ENCODE results near the gene CD99L2.

The CD99L2 gene

DNA sequence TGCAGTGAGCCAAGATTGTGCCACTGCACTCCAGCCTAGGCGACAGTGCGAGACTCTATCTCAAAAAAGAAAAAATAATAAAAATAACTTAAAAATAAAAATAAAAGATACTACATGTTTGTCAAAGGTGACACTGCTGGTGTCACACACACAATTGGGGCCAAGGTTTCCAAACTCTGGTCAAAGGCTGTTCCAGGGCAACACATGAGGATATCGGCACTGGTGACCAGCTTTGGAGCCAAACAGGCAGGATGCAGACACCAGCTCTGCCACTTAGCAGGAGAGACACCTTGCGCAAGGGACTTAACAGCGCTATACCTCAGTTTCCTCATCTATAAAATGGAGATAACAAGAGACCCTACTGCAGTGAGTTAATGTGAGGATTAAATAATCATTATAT lies 52.3 kb downstream of the CD99L2 start:
- Histone ChIP-seq H4K8ac (ENCODE audit: low read length) (no peak overlapping the region), H3K36me3 (ENCODE audit: control insufficient read depth in 1 of 2, insufficient read depth in 2 of 2, low read depth in 1 of 2, low read length in 2 of 2) (no peaks in the 10 kb centered on the region), H2BK15ac (ENCODE audit: low read depth, poor library complexity, severe bottlenecking) (no peak overlapping the region), H3K18ac (ENCODE audit: low read depth in 1 of 2, low read length in 2 of 2) (no peak overlapping the region), H2BK5ac (ENCODE audit: low read depth, low read length, poor library complexity, severe bottlenecking) (no peak overlapping the region), H2BK12ac (ENCODE audit: low read length in 2 of 2) (no peak overlapping the region), H2BK120ac (ENCODE audit: low read depth, low read length) (no peak overlapping the region), H3K27ac (ENCODE audit: low read length, poor library complexity, severe bottlenecking) (no peak overlapping the region), H4K91ac (ENCODE audit: low read length) (no peak overlapping the region), H3K23ac (ENCODE audit: low read length in 2 of 2) (no peak overlapping the region), H3K14ac (ENCODE audit: low read length in 2 of 2) (no peak overlapping the region), H3K4me2 (ENCODE audit: low read length, poor library complexity, severe bottlenecking) (no peak overlapping the region), H3K27me3 (ENCODE audit: control insufficient read depth in 1 of 2, insufficient read depth in 1 of 2, low read length in 2 of 2) (no peaks in the 10 kb centered on the region), H2AFZ (ENCODE audit: low read depth, low read length) (no peak overlapping the region), H3K4ac (ENCODE audit: low read depth in 1 of 2, low read length in 2 of 2) (no peak overlapping the region), H3K9ac (ENCODE audit: low read length) (no peak overlapping the region), H3K4me3 (ENCODE audit: insufficient read depth in 1 of 2, low read depth in 1 of 2, low read length in 2 of 2) (no peak overlapping the region), H3K9me3 (ENCODE audit: control insufficient read depth, low read length) (no peaks in the 10 kb centered on the region), H3K79me1 (replicated peaks; ENCODE audit: low read length, poor library complexity, severe bottlenecking) (peaks cover 8% of the 10 kb centered on the region), H3K4me1 (ENCODE audit: control insufficient read depth, insufficient read depth, low read depth, low read length) (peaks cover 9% of the 10 kb centered on the region), H2AK5ac (ENCODE audit: low read length, severe bottlenecking) (no peak overlapping the region)
- DNase-seq, result no peak
- WGBS, result 100% methylated on average over 1 of the region's 5 CpGs

- Histone ChIP-seq H2BK12ac (ENCODE audit: low read length in 2 of 2) (no peak overlapping the region), H3K4me2 (ENCODE audit: low read length, poor library complexity, severe bottlenecking) (no peak overlapping the region), H3K27ac (ENCODE audit: low read length, poor library complexity, severe bottlenecking) (no peak overlapping the region), H3K14ac (ENCODE audit: low read length in 2 of 2) (no peak overlapping the region), H2BK5ac (ENCODE audit: low read depth, low read length, poor library complexity, severe bottlenecking) (no peak overlapping the region), H2BK120ac (ENCODE audit: low read depth, low read length) (no peak overlapping the region), H3K18ac (ENCODE audit: low read depth in 1 of 2, low read length in 2 of 2) (no peak overlapping the region), H4K8ac (ENCODE audit: low read length) (no peak overlapping the region), H2AK5ac (ENCODE audit: low read length, severe bottlenecking) (no peak overlapping the region), H2AFZ (ENCODE audit: low read depth, low read length) (no peak overlapping the region), H3K9ac (ENCODE audit: low read length) (no peak overlapping the region), H3K23ac (ENCODE audit: low read length in 2 of 2) (no peak overlapping the region), H4K91ac (ENCODE audit: low read length) (no peak overlapping the region), H3K9me3 (ENCODE audit: control insufficient read depth, low read length) (no peaks in the 10 kb centered on the region), H2BK15ac (ENCODE audit: low read depth, poor library complexity, severe bottlenecking) (no peak overlapping the region), H3K79me1 (replicated peaks; ENCODE audit: low read length, poor library complexity, severe bottlenecking) (peaks cover 7% of the 10 kb centered on the region), H3K27me3 (ENCODE audit: control insufficient read depth in 1 of 2, insufficient read depth in 1 of 2, low read length in 2 of 2) (no peaks in the 10 kb centered on the region), H3K4ac (ENCODE audit: low read depth in 1 of 2, low read length in 2 of 2) (no peak overlapping the region), H3K36me3 (ENCODE audit: control insufficient read depth in 1 of 2, insufficient read depth in 2 of 2, low read depth in 1 of 2, low read length in 2 of 2) (no peaks in the 10 kb centered on the region), H3K4me1 (ENCODE audit: control insufficient read depth, insufficient read depth, low read depth, low read length) (peaks cover 7% of the 10 kb centered on the region), H3K4me3 (ENCODE audit: insufficient read depth in 1 of 2, low read depth in 1 of 2, low read length in 2 of 2) (no peak overlapping the region)
- no peak for DNase-seq
- WGBS, result 78% methylated on average over 3 of the region's 3 CpGs
Measured at GRCh38 chrX:150845091-150845490, 53.4 kb downstream of the CD99L2 start.

GRCh38 chrX:150844016-150844415 lies 54.5 kb downstream of the CD99L2 start:
- H4K8ac ChIP-seq (ENCODE audit: low read length), result no peak overlapping the region
- H4K91ac ChIP-seq (ENCODE audit: low read length), result no peak overlapping the region
- H3K14ac ChIP-seq (ENCODE audit: low read length in 2 of 2), result no peak overlapping the region
- no peaks in the 10 kb centered on the region for H3K36me3 ChIP-seq (ENCODE audit: control insufficient read depth in 1 of 2, insufficient read depth in 2 of 2, low read depth in 1 of 2, low read length in 2 of 2)
- H2BK120ac ChIP-seq (ENCODE audit: low read depth, low read length), result no peak overlapping the region
- no peak overlapping the region for H3K4me2 ChIP-seq (ENCODE audit: low read length, poor library complexity, severe bottlenecking)
- no peak overlapping the region for H2BK5ac ChIP-seq (ENCODE audit: low read depth, low read length, poor library complexity, severe bottlenecking)
- H2BK15ac ChIP-seq (ENCODE audit: low read depth, poor library complexity, severe bottlenecking), result no peak overlapping the region
- peaks cover 6% of the 10 kb centered on the region for H3K4me1 ChIP-seq (ENCODE audit: control insufficient read depth, insufficient read depth, low read depth, low read length)
- no peak for DNase-seq
- H2AK5ac ChIP-seq (ENCODE audit: low read length, severe bottlenecking), result no peak overlapping the region
- no peaks in the 10 kb centered on the region for H3K9me3 ChIP-seq (ENCODE audit: control insufficient read depth, low read length)
- no peak overlapping the region for H3K9ac ChIP-seq (ENCODE audit: low read length)
- H3K27ac ChIP-seq (ENCODE audit: low read length, poor library complexity, severe bottlenecking), result no peak overlapping the region
- H3K23ac ChIP-seq (ENCODE audit: low read length in 2 of 2), result no peak overlapping the region
- H3K4me3 ChIP-seq (ENCODE audit: insufficient read depth in 1 of 2, low read depth in 1 of 2, low read length in 2 of 2), result no peak overlapping the region
- H3K4ac ChIP-seq (ENCODE audit: low read depth in 1 of 2, low read length in 2 of 2), result no peak overlapping the region
- H3K18ac ChIP-seq (ENCODE audit: low read depth in 1 of 2, low read length in 2 of 2), result no peak overlapping the region
- H3K27me3 ChIP-seq (ENCODE audit: control insufficient read depth in 1 of 2, insufficient read depth in 1 of 2, low read length in 2 of 2), result no peaks in the 10 kb centered on the region
- peaks cover 6% of the 10 kb centered on the region for H3K79me1 ChIP-seq (replicated peaks; ENCODE audit: low read length, poor library complexity, severe bottlenecking)
- H2AFZ ChIP-seq (ENCODE audit: low read depth, low read length), result no peak overlapping the region
- WGBS, result 83% methylated on average over 1 of the region's 3 CpGs
- no peak overlapping the region for H2BK12ac ChIP-seq (ENCODE audit: low read length in 2 of 2)

GRCh38 chrX:150842198-150842685 lies 56.2 kb downstream of the CD99L2 start:
- Histone ChIP-seq H3K4me3 (ENCODE audit: insufficient read depth in 1 of 2, low read depth in 1 of 2, low read length in 2 of 2) (no peak overlapping the region), H3K79me1 (replicated peaks; ENCODE audit: low read length, poor library complexity, severe bottlenecking) (peaks cover 8% of the 10 kb centered on the region), H3K27ac (ENCODE audit: low read length, poor library complexity, severe bottlenecking) (no peak overlapping the region), H3K23ac (ENCODE audit: low read length in 2 of 2) (no peak overlapping the region), H2BK15ac (ENCODE audit: low read depth, poor library complexity, severe bottlenecking) (no peak overlapping the region), H4K91ac (ENCODE audit: low read length) (no peak overlapping the region), H3K4me1 (ENCODE audit: control insufficient read depth, insufficient read depth, low read depth, low read length) (peaks cover 3% of the 10 kb centered on the region), H3K9me3 (ENCODE audit: control insufficient read depth, low read length) (no peaks in the 10 kb centered on the region), H2BK12ac (ENCODE audit: low read length in 2 of 2) (no peak overlapping the region), H2BK120ac (ENCODE audit: low read depth, low read length) (no peak overlapping the region), H2AK5ac (ENCODE audit: low read length, severe bottlenecking) (no peak overlapping the region), H3K4me2 (ENCODE audit: low read length, poor library complexity, severe bottlenecking) (no peak overlapping the region), H4K8ac (ENCODE audit: low read length) (no peak overlapping the region), H3K4ac (ENCODE audit: low read depth in 1 of 2, low read length in 2 of 2) (no peak overlapping the region), H3K18ac (ENCODE audit: low read depth in 1 of 2, low read length in 2 of 2) (no peak overlapping the region), H3K9ac (ENCODE audit: low read length) (no peak overlapping the region), H3K14ac (ENCODE audit: low read length in 2 of 2) (no peak overlapping the region), H2BK5ac (ENCODE audit: low read depth, low read length, poor library complexity, severe bottlenecking) (no peak overlapping the region), H3K27me3 (ENCODE audit: control insufficient read depth in 1 of 2, insufficient read depth in 1 of 2, low read length in 2 of 2) (no peaks in the 10 kb centered on the region), H2AFZ (ENCODE audit: low read depth, low read length) (no peak overlapping the region), H3K36me3 (ENCODE audit: control insufficient read depth in 1 of 2, insufficient read depth in 2 of 2, low read depth in 1 of 2, low read length in 2 of 2) (no peaks in the 10 kb centered on the region)
- WGBS, result 90% methylated on average over 2 of the region's 2 CpGs
- DNase-seq, result no peak

Data from mesenchymal stem cell (in vitro differentiated cells and primary cell).